ENCODE measurements around the gene SYNC.

SYNC gene

DNA sequence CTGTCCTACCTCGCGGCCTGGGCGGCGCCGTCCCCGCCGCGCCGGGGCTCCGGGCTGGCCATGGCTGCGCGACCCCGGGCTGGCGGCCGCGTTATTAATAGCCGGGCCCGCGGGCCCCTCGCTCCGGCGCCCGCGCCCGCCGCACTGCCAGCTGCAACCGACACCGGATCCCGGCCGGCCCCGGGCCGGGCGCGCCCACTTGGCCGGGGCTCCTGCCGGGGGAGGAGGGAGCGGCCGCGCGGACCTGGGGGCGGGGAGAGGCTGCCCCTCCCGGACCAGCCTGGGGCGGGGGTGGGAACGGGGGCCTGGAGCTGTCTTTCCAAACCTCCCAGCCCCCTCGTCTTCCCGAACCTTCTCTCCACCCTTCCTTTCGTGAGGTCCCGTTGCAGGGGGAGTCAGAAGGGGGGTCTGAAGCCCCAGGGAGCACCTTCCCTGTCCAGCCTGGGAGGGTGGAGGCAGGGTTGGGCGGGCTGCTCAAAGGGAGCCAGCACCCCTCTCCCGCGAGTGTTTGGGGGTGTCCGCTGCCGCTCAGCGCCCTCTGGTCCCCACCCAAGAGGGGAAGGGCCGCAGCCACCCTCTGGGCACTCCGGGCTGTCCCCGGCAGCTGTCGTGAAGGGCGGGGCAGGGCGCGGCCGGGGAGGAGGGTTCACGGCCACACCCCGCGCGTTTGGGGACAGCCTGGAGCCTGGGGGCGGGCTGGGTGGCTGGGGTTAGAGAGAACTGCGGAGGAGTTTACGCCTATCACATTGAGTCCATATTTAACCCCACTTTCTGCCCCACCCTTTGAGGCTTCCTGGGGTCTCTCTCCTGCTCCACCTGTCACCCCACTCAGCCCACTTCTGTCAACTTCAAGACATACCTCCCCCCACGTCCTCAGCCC lies at the start of gene SYNC:
Gene SYNC, minus strand, starts transcription at position 172 of the 880 bp plus-strand sequence. Its CDS starts 110 bp downstream, at position 62.
- Mint-ChIP-seq H3K36me3 (ENCODE audit: low read depth) (peaks cover 2% of the 10 kb centered on the region), H3K27ac (no peak within 1 kb of the TSS), H3K4me3 (peak within 1 kb of the TSS; percentile 56), H3K4me1 (ENCODE audit: low read depth) (peaks cover 9% of the 10 kb centered on the region), H3K9me3 (no peaks in the 10 kb centered on the region), H3K27me3 (ENCODE audit: low read depth) (peaks cover 42% of the 10 kb centered on the region)
- DNase-seq (ENCODE audit: low spot score) = peak; percentile 16

DNA sequence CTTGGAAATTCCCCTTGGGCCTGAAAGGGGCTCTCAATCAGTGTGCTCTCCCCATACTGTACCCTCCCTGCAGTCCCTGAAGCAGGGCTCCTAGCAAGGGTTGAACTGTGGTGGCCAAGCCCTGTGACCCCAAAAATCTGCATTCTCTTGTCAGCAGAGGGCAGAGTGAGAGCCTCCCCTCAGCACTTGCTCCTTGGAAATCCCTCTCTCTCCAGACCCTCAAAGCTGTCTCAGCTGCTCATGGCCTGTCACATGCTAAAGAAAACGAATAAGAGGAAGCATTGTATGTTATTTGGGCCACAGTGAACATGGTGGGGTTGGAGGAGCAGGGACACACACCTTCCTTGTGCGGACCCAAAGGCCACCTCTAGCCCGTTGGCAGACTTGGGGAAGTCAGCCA lies 47.2 kb upstream of the SYNC start:
- DNase-seq (ENCODE audit: low spot score) = no peak
- no peaks in the 10 kb centered on the region for H3K9me3 Mint-ChIP-seq
- no peaks in the 10 kb centered on the region for H3K36me3 Mint-ChIP-seq (ENCODE audit: low read depth)

DNA sequence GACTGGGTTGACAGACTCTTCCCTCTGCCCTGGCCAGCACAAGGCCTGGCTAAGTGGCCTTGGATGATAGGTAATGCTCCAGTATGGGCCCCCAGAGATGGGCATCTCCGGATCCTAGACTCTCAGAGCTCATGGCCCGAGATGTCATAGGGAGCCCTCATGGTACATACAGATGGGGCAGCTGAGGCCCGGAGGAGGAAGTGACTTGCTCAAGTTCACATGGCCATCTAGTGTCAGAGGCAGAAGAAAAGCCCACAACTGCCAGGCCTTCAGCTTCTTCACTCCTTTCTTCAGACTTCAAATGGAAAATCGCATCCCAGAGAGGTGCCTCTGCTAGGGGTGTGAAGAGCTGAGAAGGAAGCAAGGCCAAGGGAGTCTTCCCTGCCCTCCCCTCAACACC lies 46.8 kb upstream of the SYNC start:
- Mint-ChIP-seq H3K4me1 (ENCODE audit: low read depth) (peaks cover 4% of the 10 kb centered on the region), H3K36me3 (ENCODE audit: low read depth) (no peaks in the 10 kb centered on the region), H3K27ac (no peak overlapping the region), H3K27me3 (ENCODE audit: low read depth) (peaks cover 23% of the 10 kb centered on the region), H3K9me3 (no peaks in the 10 kb centered on the region), H3K4me3 (no peak overlapping the region)
- no peak for DNase-seq (ENCODE audit: low spot score)

More for the DNA sequence above, 47.2 kb upstream of the SYNC start:
- Mint-ChIP-seq H3K4me3 (no peak overlapping the region), H3K27ac (no peak overlapping the region), H3K4me1 (ENCODE audit: low read depth) (peaks cover 6% of the 10 kb centered on the region), H3K27me3 (ENCODE audit: low read depth) (peaks cover 23% of the 10 kb centered on the region)

DNA sequence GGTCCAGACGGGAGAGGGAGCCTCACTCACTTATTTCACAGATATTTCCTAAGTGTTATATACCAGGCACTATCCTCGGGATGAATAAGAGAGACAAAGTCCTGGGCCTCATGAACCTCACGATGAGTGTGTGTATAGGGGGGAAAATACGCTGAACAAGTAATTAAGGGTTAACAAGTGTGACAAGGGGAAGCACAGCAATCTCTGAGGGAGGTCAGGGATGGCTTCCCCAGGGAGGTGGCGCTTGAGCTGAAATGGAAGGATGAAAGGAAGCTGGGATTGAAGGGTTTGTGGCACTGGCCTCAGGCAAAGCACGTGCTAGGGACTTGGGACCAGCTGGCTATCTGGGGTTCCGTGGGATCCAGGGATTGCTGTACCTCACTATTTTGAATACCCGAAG lies 46.4 kb upstream of the SYNC start:
- DNase-seq (ENCODE audit: low spot score) = no peak
- H3K9me3 Mint-ChIP-seq = no peaks in the 10 kb centered on the region
- peaks cover 24% of the 10 kb centered on the region for H3K27me3 Mint-ChIP-seq (ENCODE audit: low read depth)
- H3K4me1 Mint-ChIP-seq (ENCODE audit: low read depth) = peaks cover 2% of the 10 kb centered on the region
- no peak overlapping the region for H3K4me3 Mint-ChIP-seq
- H3K36me3 Mint-ChIP-seq (ENCODE audit: low read depth) = no peaks in the 10 kb centered on the region
- no peak overlapping the region for H3K27ac Mint-ChIP-seq

DNA sequence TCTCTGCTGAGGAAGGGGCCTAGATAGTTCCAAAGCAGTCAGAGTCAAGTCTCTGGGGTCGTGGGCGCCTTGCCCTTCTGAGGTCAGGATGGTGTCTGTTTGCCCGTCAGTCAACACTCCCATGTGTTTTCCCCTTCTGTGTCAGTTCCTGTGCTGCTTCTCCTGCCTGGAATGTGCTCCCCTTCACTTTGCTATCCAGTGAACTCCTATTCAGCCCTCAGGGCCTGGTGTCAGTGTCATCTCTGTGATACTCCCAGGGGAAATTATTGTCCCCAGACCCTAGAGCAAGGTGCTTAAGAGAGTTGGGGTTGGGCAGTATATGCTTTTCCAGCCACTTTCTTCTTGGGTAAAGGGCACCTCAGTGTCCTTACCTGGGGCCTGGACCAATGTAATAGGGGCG lies 45.8 kb upstream of the SYNC start:
- H3K27ac Mint-ChIP-seq = no peak overlapping the region
- no peaks in the 10 kb centered on the region for H3K36me3 Mint-ChIP-seq (ENCODE audit: low read depth)
- peaks cover 28% of the 10 kb centered on the region for H3K27me3 Mint-ChIP-seq (ENCODE audit: low read depth)
- DNase-seq (ENCODE audit: low spot score) = no peak
- no peak overlapping the region for H3K4me3 Mint-ChIP-seq
- H3K4me1 Mint-ChIP-seq (ENCODE audit: low read depth) = peaks cover under 1% of the 10 kb centered on the region
- H3K9me3 Mint-ChIP-seq = no peaks in the 10 kb centered on the region

DNA sequence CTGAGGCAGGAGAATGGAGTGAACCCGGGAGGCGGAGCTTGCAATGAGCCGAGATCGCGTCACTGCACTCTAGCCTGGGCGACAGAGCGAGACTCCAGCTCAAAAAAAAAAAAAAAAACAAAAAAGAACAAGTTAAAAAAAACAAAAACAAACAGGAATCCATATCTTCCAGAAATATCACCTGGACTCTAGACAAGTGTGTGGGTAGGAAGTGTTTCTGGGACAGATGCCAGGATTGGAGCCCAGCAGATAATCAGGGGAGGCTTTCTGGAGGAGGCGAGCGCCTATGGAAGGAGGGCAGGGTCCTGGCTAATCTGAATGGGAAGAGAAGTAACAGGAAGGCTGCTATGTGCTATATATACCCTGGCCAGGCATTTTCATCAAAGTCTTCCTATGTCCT lies 43.6 kb upstream of the SYNC start:
- Mint-ChIP-seq H3K4me1 (ENCODE audit: low read depth) (no peaks in the 10 kb centered on the region), H3K4me3 (no peak overlapping the region), H3K36me3 (ENCODE audit: low read depth) (no peaks in the 10 kb centered on the region), H3K27ac (no peak overlapping the region), H3K27me3 (ENCODE audit: low read depth) (peaks cover 34% of the 10 kb centered on the region), H3K9me3 (no peaks in the 10 kb centered on the region)
- DNase-seq (ENCODE audit: low spot score) = no peak

DNA sequence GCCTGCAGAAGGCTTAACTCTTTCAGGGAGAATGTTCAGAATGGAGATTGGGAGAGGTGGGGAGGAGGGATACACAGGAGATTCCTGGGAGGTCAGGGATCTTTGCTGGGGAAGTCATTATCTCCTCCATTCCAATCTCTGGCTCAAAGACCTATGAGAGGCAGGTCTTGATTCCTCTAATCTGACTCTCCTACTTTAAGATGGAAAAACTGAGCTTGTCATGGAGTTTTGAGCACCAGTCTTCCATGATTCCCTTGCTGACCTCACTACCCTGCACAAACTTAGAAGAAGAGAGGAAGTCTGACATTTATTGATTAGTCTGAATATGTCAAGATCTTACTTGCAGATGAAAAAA lies 41.5 kb upstream of the SYNC start:
- Mint-ChIP-seq H3K4me3 (no peak overlapping the region), H3K9me3 (no peaks in the 10 kb centered on the region), H3K36me3 (ENCODE audit: low read depth) (no peaks in the 10 kb centered on the region), H3K27ac (no peak overlapping the region), H3K27me3 (ENCODE audit: low read depth) (peaks cover 45% of the 10 kb centered on the region), H3K4me1 (ENCODE audit: low read depth) (no peaks in the 10 kb centered on the region)
- DNase-seq (ENCODE audit: low spot score) = no peak

DNA sequence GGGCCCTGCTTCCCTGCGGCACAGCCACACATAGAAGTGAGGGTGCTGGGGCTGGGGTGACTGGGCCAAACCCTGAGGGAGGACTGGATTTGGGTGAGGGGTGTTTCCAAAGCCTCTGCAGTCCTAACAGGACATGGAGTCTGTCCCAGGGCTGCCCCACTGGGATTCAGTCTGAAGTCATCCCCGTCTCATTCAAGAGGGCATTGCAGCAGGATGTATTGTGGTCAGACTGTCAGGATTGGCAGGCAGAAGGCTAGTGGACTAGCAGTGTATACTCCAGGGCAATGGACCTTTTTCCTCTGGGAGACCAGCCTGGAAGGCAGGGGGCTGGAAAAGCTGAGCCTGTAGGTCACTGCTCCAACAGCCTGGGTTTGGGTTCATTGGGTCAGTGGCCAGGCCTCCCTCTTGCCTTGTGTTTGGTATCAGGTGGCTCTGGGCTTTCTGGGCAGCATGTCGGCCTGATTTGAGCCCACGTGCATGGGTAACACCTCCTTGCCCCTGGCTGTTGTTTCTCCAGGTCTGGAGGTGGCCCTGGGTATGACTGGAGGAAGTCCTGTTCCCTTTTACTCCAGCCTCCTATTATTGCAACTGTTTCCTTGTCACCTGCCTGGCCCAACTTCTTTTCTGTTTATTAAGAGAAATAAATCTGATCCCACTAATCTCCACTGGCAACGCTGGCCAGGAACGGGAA lies 41.0 kb upstream of the SYNC start:
- Mint-ChIP-seq H3K27me3 (ENCODE audit: low read depth) (peaks cover 41% of the 10 kb centered on the region), H3K27ac (no peak overlapping the region), H3K9me3 (no peaks in the 10 kb centered on the region), H3K36me3 (ENCODE audit: low read depth) (no peaks in the 10 kb centered on the region), H3K4me3 (no peak overlapping the region), H3K4me1 (ENCODE audit: low read depth) (no peaks in the 10 kb centered on the region)
- DNase-seq (ENCODE audit: low spot score) = no peak

DNA sequence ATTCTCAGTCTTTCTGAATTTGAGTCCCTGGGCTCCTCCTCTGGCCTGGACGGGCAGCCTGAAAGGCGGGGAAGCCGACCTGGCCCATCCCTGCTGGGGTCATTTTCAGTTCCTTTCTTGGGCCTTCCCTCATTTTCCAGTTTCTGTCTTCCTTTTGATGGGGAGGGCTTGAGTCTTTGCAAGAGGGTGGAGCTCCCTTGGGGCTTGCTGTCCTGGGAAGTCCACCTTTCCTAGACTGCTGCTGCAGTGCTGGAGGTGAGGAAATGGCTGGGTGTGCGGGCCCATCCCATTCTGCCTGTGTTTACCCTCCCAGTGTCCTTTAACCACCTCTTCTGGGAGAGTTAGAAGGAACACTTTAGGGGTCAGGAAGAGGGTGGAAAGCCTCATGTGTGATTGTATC lies 40.4 kb upstream of the SYNC start:
- H3K4me1 Mint-ChIP-seq (ENCODE audit: low read depth) = no peaks in the 10 kb centered on the region
- H3K36me3 Mint-ChIP-seq (ENCODE audit: low read depth) = no peaks in the 10 kb centered on the region
- peak overlapping the region; percentile 57 for H3K4me3 Mint-ChIP-seq
- H3K27me3 Mint-ChIP-seq (ENCODE audit: low read depth) = peaks cover 41% of the 10 kb centered on the region
- no peak for DNase-seq (ENCODE audit: low spot score)
- no peaks in the 10 kb centered on the region for H3K9me3 Mint-ChIP-seq
- H3K27ac Mint-ChIP-seq = no peak overlapping the region

DNA sequence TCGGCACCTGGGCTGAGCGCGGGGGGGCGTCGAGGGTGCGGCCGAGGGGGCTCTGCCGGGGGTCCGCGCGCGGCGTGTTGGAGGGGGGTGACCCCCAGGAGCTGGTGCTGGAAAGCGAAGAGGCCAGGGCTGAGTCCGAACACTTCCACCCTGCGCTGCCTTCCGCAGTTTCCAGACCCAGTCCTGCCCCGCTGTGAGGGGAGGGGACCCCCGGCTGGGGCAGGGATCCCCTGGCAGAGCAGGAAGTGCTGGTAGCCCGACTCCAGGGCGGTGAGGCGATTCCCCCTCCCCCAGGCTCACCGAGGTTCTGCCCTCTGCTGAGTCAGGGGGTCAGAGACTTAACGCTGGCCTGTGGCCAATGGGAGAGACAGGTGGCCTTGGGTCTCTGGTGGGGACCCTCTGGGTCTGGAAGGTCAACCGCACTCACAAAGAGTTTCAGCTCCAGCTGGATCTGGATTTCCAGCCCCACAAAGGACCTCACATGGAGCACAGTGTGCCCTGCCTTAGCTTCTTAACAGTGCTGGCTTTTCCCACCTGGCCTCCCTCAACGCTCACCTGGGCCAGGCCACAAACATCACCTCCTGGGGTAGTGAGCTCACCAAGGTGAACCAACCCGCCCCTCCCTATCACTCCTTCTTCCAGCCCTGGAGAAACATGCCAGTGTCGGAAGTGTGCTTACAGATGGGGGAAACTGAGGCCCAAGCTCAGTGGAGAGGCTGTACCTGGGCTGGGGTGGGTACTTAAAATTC lies 39.8 kb upstream of the SYNC start:
- peaks cover 41% of the 10 kb centered on the region for H3K27me3 Mint-ChIP-seq (ENCODE audit: low read depth)
- H3K27ac Mint-ChIP-seq = no peak overlapping the region
- H3K4me1 Mint-ChIP-seq (ENCODE audit: low read depth) = no peaks in the 10 kb centered on the region
- peak overlapping the region; percentile 57 for H3K4me3 Mint-ChIP-seq
- no peaks in the 10 kb centered on the region for H3K9me3 Mint-ChIP-seq
- no peak for DNase-seq (ENCODE audit: low spot score)
- H3K36me3 Mint-ChIP-seq (ENCODE audit: low read depth) = no peaks in the 10 kb centered on the region

DNA sequence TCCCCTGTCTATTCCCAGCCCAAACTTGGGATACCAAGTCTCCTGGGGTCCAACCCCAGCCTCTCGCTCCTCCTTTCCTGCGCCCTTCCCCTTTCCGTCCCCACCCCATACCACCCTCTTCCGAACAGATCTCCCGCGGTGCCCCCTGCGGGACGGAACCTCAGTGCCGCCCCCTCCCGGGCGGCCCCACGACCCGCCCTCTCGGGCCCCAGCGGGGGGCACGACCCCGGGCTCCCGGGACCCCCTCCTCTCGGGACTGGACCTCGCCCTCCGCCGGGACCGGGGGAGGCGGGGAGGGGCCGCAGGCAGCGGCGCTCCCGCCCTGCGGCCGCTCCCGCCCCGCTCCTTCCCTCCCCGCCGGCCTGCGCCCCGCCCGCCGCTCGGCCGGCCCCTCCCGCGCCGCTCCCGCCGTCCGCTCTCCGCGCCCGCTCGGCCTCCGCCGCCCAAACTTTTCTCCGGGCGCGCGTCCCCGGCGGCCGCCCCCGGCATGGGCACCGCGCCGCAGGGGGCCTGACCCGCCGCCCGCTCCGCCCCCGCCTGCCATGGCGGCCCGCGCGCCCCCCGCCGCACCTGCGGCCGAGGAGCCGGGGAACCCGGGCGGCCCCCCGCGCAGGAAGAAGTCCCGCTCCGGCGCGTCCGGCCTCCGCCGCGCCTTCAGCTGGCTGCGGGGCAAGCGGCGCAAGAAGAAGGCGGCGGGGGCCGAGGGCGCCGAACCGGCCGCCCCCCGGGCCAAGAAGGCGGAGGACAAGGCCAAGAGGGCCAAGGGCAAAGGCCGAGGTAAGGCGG lies 39.0 kb upstream of the SYNC start:
- Mint-ChIP-seq H3K27ac (no peak overlapping the region), H3K4me1 (ENCODE audit: low read depth) (no peaks in the 10 kb centered on the region), H3K27me3 (ENCODE audit: low read depth) (peaks cover 43% of the 10 kb centered on the region), H3K36me3 (ENCODE audit: low read depth) (no peaks in the 10 kb centered on the region), H3K4me3 (peak overlapping the region; percentile 68), H3K9me3 (no peaks in the 10 kb centered on the region)
- no peak for DNase-seq (ENCODE audit: low spot score)

DNA sequence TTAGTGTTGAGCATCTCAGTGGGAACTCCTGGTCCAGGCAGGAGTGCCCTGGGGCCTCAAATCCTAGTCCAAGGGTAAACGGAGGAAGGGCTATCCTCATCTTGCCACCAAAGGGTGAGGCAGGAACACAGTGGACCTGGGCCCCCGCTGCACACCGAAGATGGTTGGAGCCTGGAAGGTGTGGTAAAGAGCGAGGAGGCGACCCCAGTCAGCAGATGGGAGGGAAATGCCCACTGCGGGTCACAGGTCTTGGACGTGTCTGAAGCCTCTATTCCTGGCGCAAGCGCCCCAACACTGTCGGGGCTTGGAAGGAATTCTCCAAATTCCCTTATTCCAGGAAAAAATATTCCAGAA lies 38.5 kb upstream of the SYNC start:
- Mint-ChIP-seq H3K27me3 (ENCODE audit: low read depth) (peaks cover 41% of the 10 kb centered on the region), H3K36me3 (ENCODE audit: low read depth) (no peaks in the 10 kb centered on the region), H3K9me3 (no peaks in the 10 kb centered on the region), H3K27ac (no peak overlapping the region), H3K4me1 (ENCODE audit: low read depth) (no peaks in the 10 kb centered on the region), H3K4me3 (peak overlapping the region; percentile 68)
- DNase-seq (ENCODE audit: low spot score) = no peak

DNA sequence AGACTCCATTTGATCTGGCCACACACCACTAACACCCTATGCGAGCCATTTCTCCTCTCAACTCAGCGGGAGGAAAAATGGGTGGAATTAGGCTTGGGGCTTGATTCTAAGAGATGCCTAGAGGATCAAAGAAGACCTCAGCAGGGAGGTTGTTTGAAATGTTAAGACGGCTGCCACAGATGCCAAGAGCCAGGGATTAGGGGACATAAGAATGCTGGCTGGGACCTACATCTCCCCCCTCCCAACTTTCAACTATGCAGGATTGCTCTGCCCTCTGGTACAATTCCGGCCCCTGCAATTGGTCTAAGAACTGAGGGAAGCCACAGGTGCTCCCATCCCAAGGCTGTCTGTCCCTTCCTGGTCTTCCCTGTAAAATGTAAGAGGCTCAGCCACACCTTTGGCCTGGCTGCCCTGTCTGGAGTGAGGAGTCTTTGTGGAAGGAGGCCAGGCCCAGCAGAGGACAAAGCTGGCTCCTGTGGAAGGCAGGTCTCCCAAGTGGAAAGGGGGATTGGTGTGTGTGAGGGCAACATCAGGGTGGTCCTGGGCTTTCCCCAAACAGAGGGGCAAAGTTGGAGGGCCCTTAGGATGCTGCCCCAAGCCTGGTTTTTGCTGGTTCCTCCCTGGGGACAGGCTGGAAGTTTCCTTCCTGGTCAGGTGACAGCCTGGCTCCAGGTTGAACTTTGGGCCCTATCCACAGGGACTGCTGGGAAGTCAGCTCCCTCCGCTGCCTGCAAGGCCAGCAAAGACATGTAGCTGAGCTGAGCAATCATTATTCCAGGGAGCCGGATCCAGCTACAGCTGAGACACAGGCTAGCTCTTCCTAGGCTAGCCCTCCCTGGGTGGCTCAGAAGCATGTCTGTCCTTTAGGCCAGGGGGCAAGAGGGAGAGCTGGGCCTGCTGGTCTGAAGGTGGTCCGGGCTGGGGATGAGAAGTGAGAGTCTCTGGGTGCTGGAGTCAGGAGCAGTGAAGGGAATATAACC lies 34.5 kb upstream of the SYNC start:
- Mint-ChIP-seq H3K27me3 (ENCODE audit: low read depth) (peaks cover 18% of the 10 kb centered on the region), H3K4me3 (no peak overlapping the region), H3K27ac (no peak overlapping the region), H3K9me3 (no peaks in the 10 kb centered on the region), H3K36me3 (ENCODE audit: low read depth) (no peaks in the 10 kb centered on the region), H3K4me1 (ENCODE audit: low read depth) (no peaks in the 10 kb centered on the region)
- DNase-seq (ENCODE audit: low spot score) = no peak

Measured in T-helper 2 cell treated with Interferon-gamma antibody and Interleukin-4, amounts not matched to agents 5 μg/mL and 100 μg/mL, for 36 hours (primary cell).